ENCODE results near the gene NUBP2. TPM values are rescaled to one million over a fixed set of nuclear protein-coding genes. Genes with fewer than 3 reads are reported as not detected.

The NUBP2 gene
- total RNA-seq: 56.5 and 92.0 TPM in 2 replicates

GRCh38 chr16:1782408-1783264 is at the start of gene NUBP2, which contains the start of gene SPSB3:
NUBP2 (plus strand) TSS chr16:1782960; CDS start chr16:1783021, 61 bp downstream.
SPSB3 (minus strand) TSS chr16:1782571; CDS start chr16:1781483, 1,088 bp downstream.

GRCh38 chr16:1771188-1771863 is 11.4 kb upstream of the NUBP2 start, which contains the start of gene NME3:
NME3 (minus strand) TSS chr16:1771543; CDS start chr16:1771534, 9 bp downstream.

GRCh38 chr16:1772362-1772907 is 10.3 kb upstream of the NUBP2 start, which contains the start of gene EME2:
EME2 (plus strand) TSS chr16:1772810; CDS start chr16:1773228, 418 bp downstream.

DNA sequence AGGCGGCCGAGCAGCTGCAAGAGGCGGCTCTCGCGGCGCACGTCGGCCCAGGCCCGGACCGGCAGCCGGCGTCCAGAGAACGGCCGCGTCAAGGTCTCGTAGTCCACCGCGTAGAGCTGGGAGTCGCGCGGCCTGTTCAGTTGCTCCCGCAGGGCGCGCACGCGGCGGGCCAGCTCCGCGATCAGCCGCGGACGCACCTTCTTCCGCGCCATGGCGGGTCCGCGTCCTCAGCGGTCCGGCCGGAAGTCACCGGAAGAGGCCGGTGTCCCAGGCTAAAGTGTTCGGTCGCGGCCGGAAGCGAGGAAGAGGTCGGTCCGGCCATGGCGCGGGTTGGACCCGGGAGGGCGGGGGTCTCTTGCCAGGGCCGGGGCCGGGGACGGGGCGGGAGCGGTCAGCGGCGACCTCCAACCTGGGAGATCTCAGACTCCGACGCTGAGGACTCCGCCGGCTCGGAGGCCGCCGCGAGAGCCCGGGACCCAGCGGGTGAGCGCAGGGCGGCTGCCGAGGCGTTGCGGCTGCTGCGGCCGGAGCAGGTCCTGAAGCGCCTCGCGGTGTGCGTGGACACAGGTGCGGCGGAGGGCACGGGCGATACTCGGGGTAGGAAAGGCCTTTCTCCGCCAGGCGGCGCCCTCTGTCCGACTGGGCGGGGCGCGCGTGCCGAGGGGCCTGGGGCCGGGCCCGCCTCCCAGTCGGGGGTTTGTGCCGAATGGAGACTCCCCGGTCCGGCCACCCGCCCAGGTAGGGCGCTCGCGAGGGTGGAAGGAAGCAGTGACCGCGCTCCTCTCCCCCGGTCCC is 9.7 kb upstream of the NUBP2 start, which contains the start of gene MRPS34:
Gene MRPS34 (minus strand): TSS at position 227 of the 795 bp plus-strand sequence. CDS start 15 bp downstream, at position 212.

DNA sequence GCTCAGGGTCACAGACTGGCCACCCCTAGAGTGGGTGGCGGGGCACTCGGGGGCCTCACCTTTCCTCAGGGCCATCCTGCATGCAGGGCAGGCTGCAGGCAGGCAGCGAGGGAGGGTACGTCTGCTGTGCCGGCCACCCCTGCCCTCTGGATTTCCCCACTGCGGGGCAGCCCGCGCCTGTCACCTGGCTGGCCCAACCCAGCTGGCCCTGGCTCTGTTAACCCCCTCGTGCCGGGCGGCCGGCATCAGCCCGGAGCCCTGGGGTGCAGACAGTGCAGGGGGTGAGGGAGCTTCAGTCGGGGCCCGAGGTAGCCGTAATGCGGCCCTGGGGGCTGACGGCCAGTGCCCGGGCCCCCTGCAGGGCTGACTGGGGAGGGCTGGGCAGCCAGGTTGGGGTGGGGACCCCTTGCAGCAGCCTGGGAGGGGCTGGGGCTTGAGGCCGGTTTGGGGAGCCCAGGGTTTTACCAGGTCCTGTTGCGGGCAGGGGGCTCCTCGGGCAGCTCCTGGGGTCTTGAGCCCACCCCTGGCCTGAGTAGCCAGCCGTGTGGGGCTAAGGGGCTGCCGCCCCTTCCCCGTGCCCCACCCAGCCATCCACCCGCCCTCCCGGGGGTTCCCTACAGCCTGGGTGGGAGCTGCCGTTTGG is 10.9 kb downstream of the NUBP2 start, which contains the start of gene IGFALS:
Gene IGFALS (minus strand): TSS at position 128 of the 643 bp plus-strand sequence. CDS start 53 bp downstream, at position 75.

DNA sequence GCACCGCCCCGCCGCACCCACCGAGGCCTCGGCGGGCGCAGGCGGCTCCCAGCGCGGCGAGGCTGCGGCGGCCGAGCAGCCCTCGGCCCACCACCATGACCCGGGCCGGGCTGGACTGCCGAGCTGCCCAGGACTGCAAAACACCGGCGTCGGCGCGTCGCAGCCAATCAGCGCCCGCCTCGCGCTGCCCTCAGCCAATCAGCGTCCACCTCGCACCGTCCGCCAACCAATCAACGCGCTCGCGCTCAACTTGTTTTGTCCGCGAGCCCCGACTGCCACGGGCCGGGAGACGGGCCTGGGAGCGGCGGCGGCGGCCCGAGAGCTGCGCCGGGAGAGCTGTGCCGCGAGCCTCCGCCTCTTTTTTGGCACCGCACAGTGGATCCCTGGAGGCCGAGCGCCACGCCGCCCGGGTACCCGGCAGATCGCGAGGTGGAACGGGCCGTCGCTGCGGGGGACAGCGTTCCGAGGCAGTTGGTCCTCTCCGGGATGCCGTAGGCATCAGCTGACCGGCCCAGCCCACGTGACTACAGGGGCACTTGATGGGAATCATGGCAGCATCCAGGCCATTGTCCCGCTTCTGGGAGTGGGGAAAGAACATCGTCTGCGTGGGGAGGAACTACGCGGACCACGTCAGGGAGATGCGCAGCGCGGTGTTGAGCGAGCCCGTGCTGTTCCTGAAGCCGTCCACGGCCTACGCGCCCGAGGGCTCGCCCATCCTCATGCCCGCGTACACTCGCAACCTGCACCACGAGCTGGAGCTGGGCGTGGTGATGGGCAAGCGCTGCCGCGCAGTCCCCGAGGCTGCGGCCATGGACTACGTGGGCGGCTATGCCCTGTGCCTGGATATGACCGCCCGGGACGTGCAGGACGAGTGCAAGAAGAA is 44.2 kb downstream of the NUBP2 start, which contains the start of the genes FAHD1 and HAGH:
Gene FAHD1 (plus strand): TSS at position 516 of the 883 bp plus-strand sequence. CDS start 33 bp downstream, at position 549.
Gene HAGH (minus strand): TSS at position 135 of the 883 bp plus-strand sequence. CDS start 38 bp downstream, at position 97.

Small RNA genes lying within 50 kb of the gene (small RNA-seq; reads per million reads assigned to genes)
- 0.55 reads per million, percentile 31 among the genes with 10 or more reads in this experiment for gene MIR3177

Other genes with a start within 250 kb of the NUBP2 start
- under 0.01 TPM in 1 of 2 replicates, not detected in the other for gene TMEM204, start 249.3 kb upstream of the NUBP2 start, total RNA-seq
- gene IFT140, start 170.9 kb upstream of the NUBP2 start, total RNA-seq: 38.5 and 45.2 TPM in 2 replicates
- gene CRAMP1, start 170.6 kb upstream of the NUBP2 start, total RNA-seq: 17.2 and 20.8 TPM in 2 replicates
- gene JPT2, start 104.7 kb upstream of the NUBP2 start, total RNA-seq: 56.9 and 98.6 TPM in 2 replicates
- gene MAPK8IP3, start 76.8 kb upstream of the NUBP2 start, total RNA-seq: 80.5 and 89.4 TPM in 2 replicates
- 36.2 and 52.6 TPM in 2 replicates for gene NME3, start 11.4 kb upstream of the NUBP2 start, total RNA-seq
- 13.8 and 14.1 TPM in 2 replicates for gene EME2, start 10.2 kb upstream of the NUBP2 start, total RNA-seq
- 47.1 and 64.6 TPM in 2 replicates for gene MRPS34, start 9.8 kb upstream of the NUBP2 start, total RNA-seq
- gene SPSB3, start 389 bp upstream of the NUBP2 start, total RNA-seq: 61.6 and 63.6 TPM in 2 replicates
- not detected in 2 replicates for gene IGFALS, start 10.7 kb downstream of the NUBP2 start, total RNA-seq
- 5.9 and 24.5 TPM in 2 replicates for gene HAGH, start 43.9 kb downstream of the NUBP2 start, total RNA-seq
- 27.9 and 56.2 TPM in 2 replicates for gene FAHD1, start 44.2 kb downstream of the NUBP2 start, total RNA-seq
- gene MEIOB, start 89.2 kb downstream of the NUBP2 start, total RNA-seq: not detected in 2 replicates
- gene HS3ST6, start 135.5 kb downstream of the NUBP2 start, total RNA-seq: not detected in 2 replicates
- 16.9 and 20.2 TPM in 2 replicates for gene MSRB1, start 160.2 kb downstream of the NUBP2 start, total RNA-seq
- not detected in 2 replicates for gene RPL3L, start 171.7 kb downstream of the NUBP2 start, total RNA-seq
- gene NDUFB10, start 176.6 kb downstream of the NUBP2 start, total RNA-seq: 113 and 135 TPM in 2 replicates
- gene RPS2, start 181.9 kb downstream of the NUBP2 start, total RNA-seq: 1,769 and 2,866 TPM in 2 replicates
- not detected in 2 replicates for gene RNF151, start 183.9 kb downstream of the NUBP2 start, total RNA-seq
- gene TBL3, start 189.1 kb downstream of the NUBP2 start, total RNA-seq: 27.1 and 50.1 TPM in 2 replicates
- 1.6 and 2.1 TPM in 2 replicates for gene NOXO1, start 198.5 kb downstream of the NUBP2 start, total RNA-seq
- gene GFER, start 201.2 kb downstream of the NUBP2 start, total RNA-seq: 13.0 and 14.9 TPM in 2 replicates
- 3.5 and 4.4 TPM in 2 replicates for gene SYNGR3, start 207.0 kb downstream of the NUBP2 start, total RNA-seq
- 20.4 and 23.4 TPM in 2 replicates for gene ZNF598, start 226.9 kb downstream of the NUBP2 start, total RNA-seq
- gene NPW, start 236.8 kb downstream of the NUBP2 start, total RNA-seq: 0.33 and 0.39 TPM in 2 replicates
- 8.2 and 22.6 TPM in 2 replicates for gene NHERF2, start 243.9 kb downstream of the NUBP2 start, total RNA-seq